HG03521 (cell line): ENCODE results near the gene UFD1.

Source experiments
- ATAC-seq: cut with Tn5 transposase; IDR thresholded peaks from one replicate; pipeline ENCODE4 v1.9.1; 2021; ENCODE audit warnings: mild to moderate bottlenecking, moderate library complexity; ENCODE audit not compliant: unreplicated experiment

UFD1 gene

GRCh38 chr22:19400881-19401280, 78.1 kb downstream of the UFD1 start:
- no peak for ATAC-seq
